ENCODE measurements around the gene KIF5C.

KIF5C gene

DNA sequence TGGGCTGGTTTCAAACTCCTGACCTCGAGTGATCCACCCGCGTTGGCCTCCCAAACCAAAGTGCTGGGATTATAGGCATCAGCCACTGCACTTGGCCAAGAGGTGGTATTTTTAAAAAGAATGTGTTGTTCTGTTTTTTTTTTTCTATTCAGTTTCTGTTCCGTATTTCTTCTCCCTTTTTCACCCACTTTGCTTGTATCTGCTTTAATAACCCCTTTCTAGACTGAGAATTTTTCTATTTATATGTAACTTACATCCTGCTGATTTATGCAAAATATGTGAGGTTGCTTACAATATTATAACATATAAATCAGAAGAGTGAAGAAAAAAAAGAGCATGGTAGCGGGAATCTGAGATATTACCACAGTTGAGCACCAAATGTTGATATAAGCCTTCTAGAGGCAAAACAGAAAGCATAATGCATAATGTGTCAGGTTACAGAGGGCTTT is 146.3 kb downstream of the KIF5C start:
- DNase-seq, result no peak

DNA sequence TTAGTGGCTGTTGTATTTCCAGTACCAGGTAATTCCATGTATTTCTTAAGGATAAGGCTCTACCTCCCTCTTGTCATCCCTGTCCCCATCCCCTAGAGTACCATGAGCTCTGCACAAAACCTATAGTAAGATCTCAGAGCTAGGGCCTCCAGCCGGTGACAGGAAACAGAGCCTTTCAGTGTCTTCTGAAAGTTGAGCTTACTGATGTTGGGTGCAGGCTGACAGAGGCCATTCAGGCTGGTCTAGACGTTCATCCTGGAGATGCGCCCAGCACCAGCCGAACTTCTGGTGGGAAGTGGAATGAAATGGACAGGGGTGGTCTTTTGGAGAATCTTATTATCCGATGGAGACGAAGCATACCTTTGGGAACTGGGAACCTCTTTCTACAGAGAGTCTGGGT is 146.7 kb downstream of the KIF5C start:
- no peak for DNase-seq

DNA sequence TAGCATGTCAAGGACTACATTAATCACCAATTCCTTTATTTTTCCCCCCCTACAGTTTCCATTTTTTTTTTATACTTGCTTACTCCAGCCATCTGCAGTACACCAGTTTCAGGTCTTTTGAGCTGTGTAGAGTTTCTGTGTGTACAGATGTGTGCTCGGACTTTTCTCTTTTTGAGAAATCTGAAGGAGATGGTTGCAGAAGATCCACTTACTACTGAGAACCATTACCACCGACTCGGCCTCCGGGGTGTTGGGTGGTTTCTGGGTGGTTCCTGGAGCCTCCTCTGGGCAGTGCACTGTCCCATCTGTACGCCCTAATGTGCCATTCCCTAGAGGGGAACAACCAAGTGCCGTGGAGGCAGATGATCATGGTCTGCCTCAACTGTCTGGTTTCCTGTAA is 148.1 kb downstream of the KIF5C start:
- DNase-seq, result no peak

DNA sequence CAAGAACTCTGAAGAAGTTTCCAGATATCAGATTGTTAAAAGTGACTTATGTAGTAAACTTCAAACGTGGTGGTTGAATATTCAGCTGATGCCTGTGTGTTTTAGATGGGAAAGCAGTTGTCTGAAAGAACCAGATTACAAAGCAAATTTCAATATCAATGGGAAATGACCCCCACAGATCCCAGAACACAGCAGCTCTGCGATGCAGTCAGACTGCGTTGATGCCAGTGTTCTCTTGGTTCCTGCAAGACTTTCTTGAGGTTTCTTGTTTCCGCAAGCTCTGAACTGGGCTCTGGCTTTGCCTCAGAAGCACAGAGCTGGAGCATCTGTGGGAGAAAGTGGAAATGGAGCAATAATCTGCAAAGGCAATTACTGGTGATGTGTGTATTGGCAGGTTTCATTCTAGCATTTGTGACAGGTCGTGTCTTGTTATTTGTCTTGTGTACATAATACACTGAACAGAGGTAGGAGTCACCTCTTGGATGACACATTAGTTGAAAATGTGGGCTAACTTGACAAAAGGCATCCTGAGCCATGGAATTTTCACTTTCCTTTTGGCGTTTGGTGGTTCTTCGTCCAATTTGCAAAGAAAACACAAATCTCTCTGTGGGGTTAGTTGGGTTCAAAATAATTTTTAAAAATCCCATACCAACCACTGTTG is 152.7 kb downstream of the KIF5C start:
- no peak for DNase-seq

DNA sequence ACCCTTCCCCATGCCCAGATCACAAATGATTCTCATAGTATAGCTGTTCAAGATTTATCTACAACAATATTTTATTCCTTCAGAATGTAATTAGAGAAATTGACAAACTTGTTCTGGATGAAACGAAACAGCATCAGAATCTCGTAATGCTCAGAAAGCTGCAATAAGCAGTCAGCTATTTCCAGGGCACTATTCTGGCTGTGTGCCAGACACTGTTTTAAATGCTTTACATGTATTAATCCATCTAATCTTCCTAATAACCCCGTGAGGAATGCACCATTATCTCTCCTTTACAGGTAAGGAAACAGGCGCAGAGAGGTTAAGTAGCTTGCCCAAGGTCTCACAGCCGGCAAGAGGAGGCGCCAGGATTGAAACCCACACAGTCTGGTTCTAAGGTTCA is 153.3 kb downstream of the KIF5C start:
- no peak for DNase-seq

DNA sequence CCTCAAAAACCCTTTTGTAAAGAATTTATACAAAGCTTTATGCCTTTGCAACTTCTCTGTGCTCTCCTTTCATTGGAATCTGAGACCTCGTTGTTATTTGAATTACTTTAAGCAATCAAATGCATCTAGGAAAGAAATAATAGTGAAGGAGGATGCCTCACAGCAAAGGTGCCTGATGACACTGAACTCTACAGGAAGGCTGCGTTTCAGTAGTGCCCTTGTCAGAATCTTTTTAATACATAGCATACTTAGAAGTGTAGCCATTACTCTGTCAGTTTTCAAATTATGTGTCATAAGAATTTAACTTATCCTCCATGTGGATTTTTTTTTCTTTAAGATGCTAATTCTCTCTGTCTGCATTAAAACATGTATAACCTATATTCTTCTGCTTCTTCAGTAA is 153.9 kb downstream of the KIF5C start:
- no peak for DNase-seq

DNA sequence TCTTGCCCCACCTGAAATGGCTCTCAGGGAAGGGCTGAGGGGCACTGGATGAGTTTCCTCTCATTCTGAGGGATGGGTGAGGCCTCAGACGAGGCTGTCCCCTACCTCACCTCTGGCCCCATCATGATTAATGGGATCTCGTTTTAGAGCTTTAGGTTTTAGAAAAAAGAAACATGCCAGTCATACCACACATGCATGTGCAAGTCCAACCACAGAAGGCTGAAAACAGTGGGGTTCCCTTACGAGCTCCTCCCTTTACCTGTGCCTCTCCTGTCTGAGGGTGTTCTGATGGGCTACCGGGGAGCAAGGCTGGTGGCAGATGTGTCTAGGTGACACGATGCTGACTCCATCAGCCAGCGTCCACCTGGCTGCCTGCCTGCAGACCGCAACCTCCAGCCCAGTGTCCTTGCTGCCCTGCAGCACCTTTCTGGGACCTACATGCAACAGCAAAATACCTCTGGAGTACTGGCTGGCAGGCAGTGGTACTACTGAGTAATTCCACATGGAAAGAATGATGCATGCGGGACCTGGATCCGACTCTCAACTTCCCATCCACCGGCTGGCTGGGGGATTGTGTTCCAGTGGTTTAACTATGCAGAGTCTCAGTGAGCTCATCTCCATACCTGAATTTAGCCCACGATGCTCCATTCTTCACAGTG is 154.4 kb downstream of the KIF5C start:
- no peak for DNase-seq

DNA sequence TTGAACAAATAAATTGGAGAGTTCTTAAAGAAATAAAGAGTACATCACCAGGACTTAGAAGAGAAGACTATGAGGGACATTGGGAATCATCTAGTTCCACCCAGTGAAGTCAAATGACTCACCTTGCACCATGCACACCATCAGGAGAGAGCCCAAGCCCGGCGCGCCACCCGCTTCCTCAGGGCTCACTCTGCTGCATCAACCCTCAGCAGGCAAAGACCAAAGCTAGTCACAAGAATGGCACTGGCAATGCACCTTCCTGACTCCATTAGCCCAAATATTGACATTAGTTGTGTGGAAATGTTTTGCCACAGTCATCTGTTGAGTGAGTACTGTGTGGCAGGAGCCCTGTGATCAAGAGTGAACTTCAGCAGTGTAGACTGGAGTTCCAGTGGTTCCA is 156.4 kb downstream of the KIF5C start:
- no peak for DNase-seq

DNA sequence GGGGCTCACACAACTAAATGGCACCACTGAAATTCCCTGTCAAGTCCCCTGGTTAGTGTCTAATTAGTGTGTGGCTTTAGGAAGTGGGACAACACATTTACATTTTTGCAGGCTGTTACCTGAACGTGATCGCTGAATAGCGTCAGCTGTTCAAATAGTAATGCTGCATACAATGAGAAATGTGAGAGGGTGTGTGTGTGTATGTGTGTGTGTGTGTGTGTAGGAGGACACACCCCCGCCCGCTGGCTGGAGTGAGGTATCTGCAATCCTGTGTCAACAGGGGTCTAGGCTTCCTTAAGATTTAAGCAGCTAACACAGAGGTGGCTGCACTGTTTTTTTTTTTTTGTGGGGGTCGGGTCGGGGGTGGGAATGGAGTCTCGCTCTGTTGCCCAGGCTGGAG is 158.7 kb downstream of the KIF5C start:
- no peak for DNase-seq

DNA sequence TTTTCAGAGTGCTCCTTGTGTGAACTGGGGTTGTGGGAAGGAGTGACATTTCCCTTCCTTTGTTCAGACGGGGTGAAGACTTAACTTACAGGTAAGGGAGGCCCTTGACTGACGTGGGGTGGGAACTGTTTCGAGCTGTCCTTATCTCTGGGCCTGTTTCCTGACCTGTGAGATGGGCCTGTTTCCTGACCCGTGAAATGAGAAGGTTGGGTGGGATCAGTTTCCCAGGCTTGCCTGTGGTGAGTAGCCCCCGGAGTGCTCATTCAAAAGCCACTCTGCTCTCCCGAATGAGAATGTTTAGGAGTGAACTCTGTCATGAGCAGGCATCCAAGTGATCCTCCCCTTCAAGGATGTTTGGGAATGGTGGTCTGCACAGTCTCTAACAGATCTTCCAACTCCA is 159.4 kb downstream of the KIF5C start:
- no peak for DNase-seq

DNA sequence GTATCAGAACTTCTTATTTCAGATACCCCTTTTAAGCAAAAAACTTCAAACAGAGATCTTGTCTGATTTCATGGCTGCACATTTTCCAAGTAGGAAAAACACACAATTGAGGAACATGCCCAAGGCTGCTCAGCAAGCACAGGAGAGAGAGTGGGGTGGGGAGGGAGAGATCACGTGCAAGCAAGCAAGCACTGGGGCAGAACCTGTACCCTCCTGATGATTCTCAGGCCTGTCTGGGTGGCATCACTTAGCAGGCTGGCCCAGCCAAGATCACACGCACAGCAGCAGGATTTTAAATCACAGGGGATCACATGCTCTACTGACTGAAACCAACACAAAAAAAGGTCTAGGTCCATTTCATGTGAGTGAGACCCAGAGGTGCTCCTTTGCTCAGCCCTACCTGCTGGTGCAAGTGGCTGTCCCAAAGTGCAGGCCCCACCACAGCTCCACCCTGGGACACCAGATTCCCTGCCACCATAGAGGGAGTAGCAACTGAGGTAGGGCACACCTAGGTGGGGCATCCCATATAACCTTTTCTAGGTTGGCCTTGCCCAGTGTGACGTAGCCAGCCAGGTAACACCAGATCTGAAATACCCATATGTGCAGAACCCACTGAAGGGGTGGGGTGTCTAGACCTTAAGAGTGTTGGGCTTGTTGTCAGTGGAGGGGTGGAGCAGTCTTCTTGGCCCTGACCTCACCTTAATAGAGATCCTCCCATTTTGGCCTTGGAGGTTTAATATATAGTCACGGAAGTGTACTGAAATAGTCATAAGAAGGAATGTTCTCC is 161.7 kb downstream of the KIF5C start:
- no peak for DNase-seq

DNA sequence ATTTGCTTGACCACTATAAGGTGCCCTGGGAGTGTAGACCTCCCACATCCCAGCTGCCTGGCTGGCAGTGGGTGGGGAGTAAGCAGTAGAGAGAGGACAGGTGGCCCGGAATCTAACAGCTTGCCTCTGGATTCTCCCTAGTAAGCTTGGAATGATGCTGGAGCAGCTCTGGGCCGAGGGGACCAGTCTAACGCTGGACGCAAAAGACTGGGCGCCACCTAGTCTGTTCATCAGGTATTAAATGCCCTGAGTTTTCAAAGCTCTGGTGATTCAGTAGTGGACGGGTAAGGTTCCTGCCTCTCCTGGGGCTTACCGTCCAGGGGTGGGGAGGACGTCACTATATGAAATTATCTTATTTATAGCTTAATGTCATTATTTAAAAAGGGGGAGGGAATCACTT is 162.8 kb downstream of the KIF5C start:
- no peak for DNase-seq

DNA sequence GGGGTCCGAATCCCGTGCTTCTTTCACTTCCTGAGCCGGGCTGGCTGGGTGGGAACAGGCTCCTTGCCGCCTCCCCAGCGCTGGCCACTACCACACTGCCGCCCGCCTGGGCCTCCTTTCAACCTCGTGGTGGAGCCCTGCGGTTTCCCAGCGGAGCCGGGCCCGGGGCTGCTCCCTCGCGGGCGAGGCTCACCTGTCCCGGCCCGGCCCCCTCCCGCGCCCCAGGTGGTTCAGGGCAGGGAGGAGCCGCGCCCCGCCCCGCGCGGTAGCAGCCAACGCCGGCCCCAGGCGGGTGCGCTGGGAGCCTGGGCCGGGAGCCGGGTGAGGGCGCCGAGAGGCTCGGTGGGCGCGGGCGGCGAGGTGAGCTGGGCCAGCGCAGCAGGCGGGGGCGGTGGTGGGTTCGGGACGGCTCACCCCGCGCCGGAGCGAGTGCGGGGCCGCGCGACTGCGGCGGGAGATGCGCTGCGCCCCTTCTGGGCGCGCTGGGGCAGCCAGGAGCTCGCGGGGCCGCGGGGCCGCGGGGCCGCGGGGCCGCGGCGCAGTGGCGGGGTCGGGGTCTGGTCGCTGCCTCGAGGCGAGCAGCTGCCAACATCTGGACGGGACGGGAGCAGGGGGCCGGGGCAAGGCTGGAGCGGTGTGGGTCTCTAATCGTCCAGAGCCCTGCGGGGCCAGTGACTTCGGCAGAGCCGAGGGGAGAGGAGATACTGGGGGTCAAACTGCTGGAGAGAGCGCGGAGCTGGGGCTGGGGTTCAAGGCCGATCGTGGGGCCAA is 163.6 kb downstream of the KIF5C start, which contains the start of gene LYPD6B:
Gene LYPD6B (plus strand): TSS at position 258 of the 771 bp plus-strand sequence. CDS start 92,250 bp downstream, outside the sequence.
- no peak for DNase-seq

DNA sequence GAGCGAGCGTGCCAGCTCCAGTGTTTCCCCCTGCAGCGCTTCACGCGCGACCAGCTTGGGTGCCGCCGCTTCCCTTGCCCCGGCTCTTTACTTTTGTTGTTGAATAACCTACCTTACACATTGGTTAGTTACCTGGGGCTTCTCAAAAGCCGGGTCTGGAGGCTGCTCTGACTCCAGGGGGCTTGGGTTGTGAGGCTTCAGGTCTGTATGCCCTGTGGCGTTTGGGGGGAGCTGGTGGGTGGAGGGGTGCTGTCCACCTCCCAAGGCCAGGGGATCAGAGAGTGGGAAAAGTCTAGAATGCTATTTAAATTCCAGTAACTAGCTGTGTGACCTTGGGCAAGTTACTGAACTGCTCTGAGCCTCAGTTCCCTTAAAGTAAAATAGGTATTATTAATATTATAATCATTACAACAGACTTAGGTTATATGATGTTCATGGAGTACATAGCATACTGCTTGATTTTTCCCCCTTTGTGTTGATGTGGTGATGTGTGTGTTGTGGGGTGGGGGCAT is 164.2 kb downstream of the KIF5C start:
- DNase-seq, result no peak

DNA sequence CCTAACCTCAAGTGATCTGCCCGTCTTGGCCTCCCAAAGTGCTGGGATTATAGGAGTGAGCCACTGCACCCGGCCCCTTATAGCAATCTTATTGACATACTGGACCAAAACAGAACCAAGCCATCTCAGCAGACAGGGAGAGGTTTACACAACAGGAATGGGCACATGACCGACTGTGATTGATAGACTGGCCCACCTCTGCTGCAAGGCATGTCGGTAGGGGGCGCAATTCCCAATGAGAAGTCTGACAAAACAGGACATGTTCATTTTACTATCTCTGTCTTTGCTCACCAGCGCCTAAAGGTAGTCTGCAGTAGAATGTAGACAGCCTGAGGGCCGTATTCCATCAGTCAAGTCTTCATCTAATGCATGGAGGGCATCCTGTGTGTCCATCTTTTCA is 165.4 kb downstream of the KIF5C start:
- peak; percentile 47 for DNase-seq

DNA sequence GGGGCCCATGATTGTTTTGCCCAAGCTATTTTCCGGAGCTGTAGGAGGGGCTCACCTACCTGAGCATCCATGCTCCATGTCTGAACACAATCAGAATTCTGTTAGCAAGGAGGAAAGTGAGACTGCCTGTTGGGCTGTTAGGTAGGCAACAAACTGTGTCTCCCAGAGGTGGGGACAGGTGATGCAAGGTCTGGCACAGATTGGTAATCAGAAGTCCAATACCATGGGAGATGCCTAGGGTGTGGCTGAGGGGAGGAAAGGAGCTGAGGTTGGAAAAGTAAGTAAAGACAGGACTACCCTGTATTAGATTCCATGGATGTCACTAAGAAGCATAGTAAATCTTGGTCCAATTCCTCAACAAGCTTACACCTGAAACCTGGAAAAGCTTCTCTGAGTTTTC is 166.5 kb downstream of the KIF5C start:
- DNase-seq, result no peak

DNA sequence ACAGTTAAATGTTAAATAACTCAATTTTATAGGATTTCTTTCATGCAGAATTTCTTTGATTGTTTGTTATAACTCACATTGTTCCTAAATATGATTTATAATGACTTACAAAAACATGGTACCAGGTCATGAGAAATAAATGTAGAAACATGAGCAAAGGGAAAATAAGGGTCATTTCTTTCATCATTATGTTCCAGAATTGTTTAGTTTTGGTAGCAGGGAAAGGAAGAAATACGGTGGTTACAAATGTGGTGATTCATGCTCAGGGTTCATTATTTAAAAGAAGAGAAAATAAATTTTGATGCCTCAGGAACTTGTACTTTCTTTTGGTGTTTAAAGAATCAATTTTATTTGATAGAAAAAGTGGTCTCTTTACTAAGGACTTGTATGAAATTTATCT is 167.9 kb downstream of the KIF5C start:
- no peak for DNase-seq

DNA sequence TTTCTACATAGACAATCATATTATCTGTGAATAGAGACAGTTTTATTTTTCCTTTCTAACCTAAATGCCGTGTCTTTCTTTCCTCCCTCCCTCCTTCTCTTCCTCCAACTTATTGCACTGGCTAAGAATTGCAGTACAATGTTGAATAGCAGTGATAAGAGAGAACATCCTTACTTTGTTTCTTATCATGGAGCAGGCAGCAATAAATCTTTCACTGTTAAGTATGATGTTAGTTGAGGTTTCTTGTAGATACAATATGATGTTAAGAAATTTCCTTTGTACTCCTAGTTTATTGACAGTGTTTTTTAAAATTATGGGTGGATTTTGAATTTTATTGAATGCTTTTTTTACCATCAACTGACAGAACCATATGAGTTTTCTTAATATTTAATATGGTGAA is 169.5 kb downstream of the KIF5C start:
- DNase-seq, result no peak

DNA sequence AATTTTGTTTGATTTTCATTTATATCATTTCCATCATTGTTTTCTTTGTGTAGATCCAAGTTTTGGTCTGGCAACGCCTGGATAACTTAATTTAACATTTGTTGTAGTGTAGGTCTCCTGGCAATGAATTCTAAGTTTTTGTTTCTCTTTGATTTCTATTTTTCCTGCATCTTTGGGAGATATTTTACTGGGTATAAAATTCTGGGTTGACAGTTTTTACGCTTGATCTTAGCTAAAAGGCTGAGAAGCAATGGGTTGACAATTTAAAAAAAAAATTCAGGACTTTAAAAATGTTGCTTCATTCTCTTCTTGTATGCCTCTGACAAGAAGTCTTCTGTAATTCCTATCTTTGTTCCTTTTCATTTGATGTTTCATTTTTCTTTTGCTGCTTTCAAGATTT is 172.1 kb downstream of the KIF5C start:
- DNase-seq, result no peak

DNA sequence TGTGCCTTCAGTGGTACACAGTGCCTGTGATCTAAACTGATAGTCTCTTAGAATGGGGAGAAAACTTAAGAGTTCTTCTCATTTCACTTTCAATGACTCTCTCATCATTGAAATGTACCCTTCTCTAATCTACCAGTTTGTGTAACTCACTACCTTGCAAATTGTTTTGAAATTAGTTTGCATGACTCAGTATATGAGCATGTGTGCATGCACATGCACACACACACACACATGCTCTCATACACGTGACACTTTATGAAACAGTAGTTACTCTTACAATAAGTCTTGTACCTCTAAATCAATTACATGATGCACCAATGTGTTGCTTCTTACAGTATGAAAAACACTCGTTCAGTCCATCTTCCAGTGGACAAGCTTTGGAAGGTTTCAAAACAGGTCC is 174.1 kb downstream of the KIF5C start:
- DNase-seq, result no peak

DNA sequence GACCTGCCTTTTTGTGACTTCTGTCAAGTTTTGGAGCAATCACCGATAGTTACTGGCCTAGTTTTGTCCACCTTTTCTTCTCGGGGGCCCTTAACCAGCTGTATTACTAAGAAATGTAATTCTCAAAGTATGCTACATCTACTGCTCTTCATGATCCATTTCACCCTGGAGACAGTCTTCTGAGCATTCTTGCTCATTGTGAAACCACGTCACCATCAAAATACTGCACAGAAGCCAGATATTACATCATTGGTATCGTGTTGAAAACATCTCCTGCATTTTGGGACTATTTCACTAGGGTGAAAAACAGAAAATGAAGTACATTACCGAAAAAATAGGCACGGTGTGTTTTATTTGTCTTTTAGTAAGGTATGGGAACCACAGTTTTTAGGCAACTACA is 175.2 kb downstream of the KIF5C start:
- DNase-seq, result no peak

DNA sequence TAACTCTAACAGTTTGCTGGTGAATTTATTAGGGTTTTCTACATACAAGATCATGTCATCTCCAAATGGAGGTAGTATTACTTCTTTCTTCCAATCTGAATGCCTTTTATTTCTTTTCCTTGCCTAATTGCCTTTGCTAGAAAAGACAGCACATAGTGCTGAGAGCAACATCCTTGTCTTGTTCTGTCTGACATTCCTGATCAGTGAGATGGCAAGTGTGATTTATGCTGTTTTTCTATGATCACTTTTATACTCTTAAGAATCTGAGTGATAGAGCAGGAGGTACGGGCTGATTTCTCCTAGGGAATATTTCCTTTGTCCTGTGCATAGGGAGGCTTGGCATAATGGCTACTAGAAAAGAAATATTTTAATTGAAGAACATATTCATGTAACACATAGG is 180.7 kb downstream of the KIF5C start:
- DNase-seq, result no peak
